Measurements from ENCODE around the gene UXS1. TPM values are rescaled to one million over a fixed set of nuclear protein-coding genes. Genes with fewer than 3 reads are reported as not detected.

UXS1 gene
- total and polyA plus RNA-seq, 9 of the 15 experiments (the other 6 are each of a cell fraction or from before 2014, with no cell fraction given): 5.8 to 25.8 (median 15.0) TPM

DNA sequence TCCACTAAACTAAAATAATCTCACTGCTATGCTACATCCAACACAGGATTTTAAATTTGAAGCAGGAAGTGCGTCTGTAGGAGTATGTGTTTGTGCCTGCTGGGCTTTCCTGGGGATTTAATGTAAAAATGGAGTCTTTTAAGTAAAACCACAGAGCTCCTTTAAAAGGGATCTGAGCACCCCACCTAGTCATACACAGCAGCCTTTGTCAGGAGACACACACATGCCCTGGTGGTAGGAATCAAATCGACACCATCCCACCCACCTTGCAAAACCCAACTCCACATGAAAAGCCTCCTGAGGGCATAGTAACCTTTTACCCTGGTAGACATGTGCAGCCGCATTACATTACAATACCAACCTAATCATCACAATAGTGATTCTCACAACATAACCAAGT, 29.1 kb downstream of the UXS1 start:
- Histone ChIP-seq H3K9ac (ENCODE audit: insufficient read depth in 1 of 2, low read depth in 2 of 2, low read length in 2 of 2) (no peak overlapping the region), H3K36me3 (ENCODE audit: control insufficient read depth, insufficient read depth, low read length) (peaks cover 39% of the 10 kb centered on the region; the same call in 2 of the 3 replicates), H3K27me3 (ENCODE audit: control insufficient read depth in 2 of 2, insufficient read depth in 2 of 2, low read length in 2 of 2) (no peaks in the 10 kb centered on the region), H3K4me1 (replicated peaks in 1 of 2; ENCODE audit: control insufficient read depth in 2 of 2, insufficient read depth in 2 of 2, low read length in 2 of 2) (peaks cover 0 to 5% of the 10 kb centered on the region in 2 experiments; a peak in 3 of 5 replicates), H2AFZ (ENCODE audit: low read depth, low read length) (no peak overlapping the region), H3K4me3 (no peak overlapping the region), H3K9me1 (ENCODE audit: control insufficient read depth, insufficient read depth, low read length) (no peaks in the 10 kb centered on the region), H4K20me1 (replicated peaks; ENCODE audit: control insufficient read depth, insufficient read depth, low read length) (no peaks in the 10 kb centered on the region), H3K79me2 (ENCODE audit: control insufficient read depth, insufficient read depth, low read length) (peaks cover 6% of the 10 kb centered on the region; the same call in 2 of the 3 replicates), H3K9me3 (replicated peaks; ENCODE audit: control insufficient read depth, insufficient read depth, low read depth, low read length) (no peaks in the 10 kb centered on the region), H3K4me2 (ENCODE audit: insufficient read depth, low read length) (no peak overlapping the region), H3K27ac (ENCODE audit: extremely low read depth, low read depth, low read length) (no peak overlapping the region)
- peak; percentile 15 for FAIRE-seq
- intact Hi-C loops (cut with micrococcal nuclease): no loop called here
- CTCF ChIA-PET (ENCODE audit: low intra/inter-chr PET ratio): no interaction called here
- in situ Hi-C loops (cut with MboI): no loop called here
- no peak for ATAC-seq
- DNase-seq (ENCODE audit: extremely low read depth in 1 of 4, low spot score in 3 of 4): no peak
- BruUV-seq (replicated peaks): no TSS peak
- 94% methylated on average over 3 of the region's 3 CpGs for WGBS (ENCODE audit: insufficient coverage, low coverage, missing lambda C conversion rate)
- POLR2A ChIA-PET: no interaction called here
- TF ChIP-seq, protein P1, sequence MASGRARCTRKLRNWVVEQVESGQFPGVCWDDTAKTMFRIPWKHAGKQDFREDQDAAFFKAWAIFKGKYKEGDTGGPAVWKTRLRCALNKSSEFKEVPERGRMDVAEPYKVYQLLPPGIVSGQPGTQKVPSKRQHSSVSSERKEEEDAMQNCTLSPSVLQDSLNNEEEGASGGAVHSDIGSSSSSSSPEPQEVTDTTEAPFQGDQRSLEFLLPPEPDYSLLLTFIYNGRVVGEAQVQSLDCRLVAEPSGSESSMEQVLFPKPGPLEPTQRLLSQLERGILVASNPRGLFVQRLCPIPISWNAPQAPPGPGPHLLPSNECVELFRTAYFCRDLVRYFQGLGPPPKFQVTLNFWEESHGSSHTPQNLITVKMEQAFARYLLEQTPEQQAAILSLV (tag; IDR thresholded peaks at IDR 0.05): no peak
- TF ChIP-seq KDM5B (IDR thresholded peaks at IDR 0.05; ENCODE audit: insufficient replicate concordance, low read depth, low read length): no peak
- TF ChIP-seq, protein P2, sequence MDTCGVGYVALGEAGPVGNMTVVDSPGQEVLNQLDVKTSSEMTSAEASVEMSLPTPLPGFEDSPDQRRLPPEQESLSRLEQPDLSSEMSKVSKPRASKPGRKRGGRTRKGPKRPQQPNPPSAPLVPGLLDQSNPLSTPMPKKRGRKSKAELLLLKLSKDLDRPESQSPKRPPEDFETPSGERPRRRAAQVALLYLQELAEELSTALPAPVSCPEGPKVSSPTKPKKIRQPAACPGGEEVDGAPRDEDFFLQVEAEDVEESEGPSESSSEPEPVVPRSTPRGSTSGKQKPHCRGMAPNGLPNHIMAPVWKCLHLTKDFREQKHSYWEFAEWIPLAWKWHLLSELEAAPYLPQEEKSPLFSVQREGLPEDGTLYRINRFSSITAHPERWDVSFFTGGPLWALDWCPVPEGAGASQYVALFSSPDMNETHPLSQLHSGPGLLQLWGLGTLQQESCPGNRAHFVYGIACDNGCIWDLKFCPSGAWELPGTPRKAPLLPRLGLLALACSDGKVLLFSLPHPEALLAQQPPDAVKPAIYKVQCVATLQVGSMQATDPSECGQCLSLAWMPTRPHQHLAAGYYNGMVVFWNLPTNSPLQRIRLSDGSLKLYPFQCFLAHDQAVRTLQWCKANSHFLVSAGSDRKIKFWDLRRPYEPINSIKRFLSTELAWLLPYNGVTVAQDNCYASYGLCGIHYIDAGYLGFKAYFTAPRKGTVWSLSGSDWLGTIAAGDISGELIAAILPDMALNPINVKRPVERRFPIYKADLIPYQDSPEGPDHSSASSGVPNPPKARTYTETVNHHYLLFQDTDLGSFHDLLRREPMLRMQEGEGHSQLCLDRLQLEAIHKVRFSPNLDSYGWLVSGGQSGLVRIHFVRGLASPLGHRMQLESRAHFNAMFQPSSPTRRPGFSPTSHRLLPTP (IDR thresholded peaks at IDR 0.05; ENCODE audit: borderline replicate concordance, extremely low read depth, insufficient read length): no peak
- TF ChIP-seq GABPB2 (CRISPR knock-in tag; conservative IDR thresholded peaks at IDR 0.05): no peak
- TF ChIP-seq, protein P3, sequence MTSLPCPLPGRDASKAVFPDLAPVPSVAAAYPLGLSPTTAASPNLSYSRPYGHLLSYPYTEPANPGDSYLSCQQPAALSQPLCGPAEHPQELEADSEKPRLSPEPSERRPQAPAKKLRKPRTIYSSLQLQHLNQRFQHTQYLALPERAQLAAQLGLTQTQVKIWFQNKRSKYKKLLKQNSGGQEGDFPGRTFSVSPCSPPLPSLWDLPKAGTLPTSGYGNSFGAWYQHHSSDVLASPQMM (CRISPR knock-in tag; IDR thresholded peaks at IDR 0.05): no peak
- TF ChIP-seq ZNF3 (CRISPR knock-in tag; IDR thresholded peaks at IDR 0.05): no peak
- no peak for TF ChIP-seq HMG20B (CRISPR knock-in tag; IDR thresholded peaks at IDR 0.05)
- TF ChIP-seq NBN (IDR thresholded peaks at IDR 0.05; ENCODE audit: low read depth): no peak
- TF ChIP-seq MECOM (CRISPR knock-in tag; IDR thresholded peaks at IDR 0.05): no peak
- TF ChIP-seq DIDO1 (tag; IDR thresholded peaks at IDR 0.05; ENCODE audit: low read depth): no peak
- TF ChIP-seq, protein P4, sequence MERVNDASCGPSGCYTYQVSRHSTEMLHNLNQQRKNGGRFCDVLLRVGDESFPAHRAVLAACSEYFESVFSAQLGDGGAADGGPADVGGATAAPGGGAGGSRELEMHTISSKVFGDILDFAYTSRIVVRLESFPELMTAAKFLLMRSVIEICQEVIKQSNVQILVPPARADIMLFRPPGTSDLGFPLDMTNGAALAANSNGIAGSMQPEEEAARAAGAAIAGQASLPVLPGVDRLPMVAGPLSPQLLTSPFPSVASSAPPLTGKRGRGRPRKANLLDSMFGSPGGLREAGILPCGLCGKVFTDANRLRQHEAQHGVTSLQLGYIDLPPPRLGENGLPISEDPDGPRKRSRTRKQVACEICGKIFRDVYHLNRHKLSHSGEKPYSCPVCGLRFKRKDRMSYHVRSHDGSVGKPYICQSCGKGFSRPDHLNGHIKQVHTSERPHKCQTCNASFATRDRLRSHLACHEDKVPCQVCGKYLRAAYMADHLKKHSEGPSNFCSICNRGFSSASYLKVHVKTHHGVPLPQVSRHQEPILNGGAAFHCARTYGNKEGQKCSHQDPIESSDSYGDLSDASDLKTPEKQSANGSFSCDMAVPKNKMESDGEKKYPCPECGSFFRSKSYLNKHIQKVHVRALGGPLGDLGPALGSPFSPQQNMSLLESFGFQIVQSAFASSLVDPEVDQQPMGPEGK (CRISPR knock-in tag; IDR thresholded peaks at IDR 0.05; ENCODE audit: borderline replicate concordance): no peak
- TF ChIP-seq BDP1 (IDR thresholded peaks at IDR 0.05; ENCODE audit: insufficient read depth, insufficient read length): no peak
- no peak for TF ChIP-seq CREBBP (IDR thresholded peaks at IDR 0.05; ENCODE audit: low read depth, low read length)
- TF ChIP-seq CBX2 (IDR thresholded peaks at IDR 0.05; ENCODE audit: insufficient read depth, low read length, poor library complexity, severe bottlenecking): no peak

Data from K562 (cell line).